SK-N-MC (cell line): ENCODE measurements around the gene CRYBG2.

ENCODE experiments used
- EZH2 ChIP-seq: fragments of 200-600 bp; sonication (generic); IDR thresholded peaks from one replicate; pipeline ENCODE4 v1.6.1; 2017; ENCODE audit warnings: antibody characterized with exemption
- POLR2AphosphoS5 ChIP-seq: IDR thresholded peaks from 2 replicates; pipeline ENCODE4 v1.6.1; 2012; ENCODE audit warnings: mild to moderate bottlenecking, low read depth, low read length, borderline replicate concordance

DNA sequence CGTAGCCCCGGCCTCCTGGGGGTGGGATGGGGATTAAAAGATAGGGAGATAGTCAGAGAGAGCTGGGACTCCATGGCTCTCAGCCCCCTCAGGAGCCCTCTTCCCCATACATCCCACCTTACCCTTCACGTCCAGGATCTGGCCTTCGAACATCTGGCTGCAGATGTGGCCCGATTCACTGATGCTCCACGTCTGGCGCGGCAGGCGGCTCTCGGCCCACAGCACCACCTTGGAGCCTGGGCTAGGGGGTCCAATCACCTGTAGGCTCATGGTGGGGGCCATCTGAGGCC is 31.9 kb downstream of the CRYBG2 start:
- TF ChIP-seq POLR2AphosphoS5 (no peak), EZH2 (no peak)
